ENCODE data around the gene HSP90AA1. TPM values are rescaled to one million over a fixed set of nuclear protein-coding genes. Genes with fewer than 3 reads are reported as not detected.

The HSP90AA1 gene
- total and polyA plus RNA-seq, 2 experiments from 2014 or later = 1,401 to 2,107 TPM

- Histone ChIP-seq H3K4me2 (no peak overlapping the region), H3K27ac (ENCODE audit: low read depth) (no peak overlapping the region), H4K20me1 (replicated peaks; ENCODE audit: insufficient read depth) (peaks cover 6% of the 10 kb centered on the region), H3K27me3 (ENCODE audit: insufficient read depth) (no peaks in the 10 kb centered on the region), H2AFZ (no peak overlapping the region), H3K9me2 (ENCODE audit: insufficient read depth) (no peaks in the 10 kb centered on the region), H3K4me1 (ENCODE audit: insufficient read depth) (no peaks in the 10 kb centered on the region), H3K4me3 (no peak overlapping the region), H3K36me3 (ENCODE audit: insufficient read depth) (peaks cover 16% of the 10 kb centered on the region), H3K79me2 (replicated peaks; ENCODE audit: insufficient read depth) (no peaks in the 10 kb centered on the region), H3F3A (replicated peaks; ENCODE audit: low read depth) (0 out of 2 replicates have a peak, but pooled peaks cover 8% of the 10 kb centered on the region)
- no peak for TF ChIP-seq JUNB (IDR thresholded peaks at IDR 0.05; ENCODE audit: unreplicated experiment)
- TF ChIP-seq NANOG (IDR thresholded peaks at IDR 0.05; ENCODE audit: borderline replicate concordance) = no peak
- TF ChIP-seq STAT1 (IDR thresholded peaks at IDR 0.05; ENCODE audit: unreplicated experiment) = no peak
- no peak for TF ChIP-seq CREB1 (CRISPR knock-in tag; IDR thresholded peaks at IDR 0.05; ENCODE audit: low read depth)
- no peak for TF ChIP-seq EZH2 (IDR thresholded peaks at IDR 0.05; ENCODE audit: low read depth, unreplicated experiment)
- TF ChIP-seq ZNF331 (CRISPR knock-in tag; IDR thresholded peaks at IDR 0.05; ENCODE audit: low read depth) = no peak
- no peak for TF ChIP-seq CTCF (conservative IDR thresholded peaks at IDR 0.05; ENCODE audit: low read depth in 2 of 2)
- TF ChIP-seq ZNF114 (CRISPR knock-in tag; IDR thresholded peaks at IDR 0.05) = no peak
- no peak for TF ChIP-seq ETS1 (IDR thresholded peaks at IDR 0.05)
- TF ChIP-seq EZH2phosphoT487 (IDR thresholded peaks at IDR 0.05; ENCODE audit: unreplicated experiment) = no peak
- TF ChIP-seq REST (IDR thresholded peaks at IDR 0.05; ENCODE audit: unreplicated experiment) = no peak
- no peak for TF ChIP-seq POLR2AphosphoS5 (IDR thresholded peaks at IDR 0.05; ENCODE audit: low read depth)
- no peak for TF ChIP-seq ZNF462 (CRISPR knock-in tag; IDR thresholded peaks at IDR 0.05)
- no peaks in the 10 kb centered on the region; the same call in 2 of the 3 replicates for H3K9me3 Mint-ChIP-seq
- H3K4me1 Mint-ChIP-seq = peaks cover 6% of the 10 kb centered on the region
- ATAC-seq (no peak), DNase-seq (ENCODE audit: low spot score) (no peak)
- no peak overlapping the region for H3K27ac Mint-ChIP-seq
- H3K27me3 Mint-ChIP-seq (ENCODE audit: insufficient read depth, low read depth, poor library complexity) = peaks cover 6% of the 10 kb centered on the region
- peaks cover 68% of the 10 kb centered on the region for H3K36me3 Mint-ChIP-seq (ENCODE audit: low read depth)
- H3K4me3 Mint-ChIP-seq = no peak overlapping the region
Measured at GRCh38 chr14:102050026-102050405, 36.8 kb downstream of the HSP90AA1 start.

All from GM23338 (cell line).